HG02852 (cell line): ENCODE data around the gene ILF3.

Source experiments
- ATAC-seq: cut with Tn5 transposase; IDR thresholded peaks from one replicate; pipeline ENCODE4 v1.9.1; 2021; ENCODE audit warnings: mild to moderate bottlenecking, moderate library complexity; ENCODE audit not compliant: unreplicated experiment

The ILF3 gene

GRCh38 chr19:10726268-10726667 is 72.1 kb downstream of the ILF3 start:
- ATAC-seq: no peak

GRCh38 chr19:10727685-10728201 is 73.6 kb downstream of the ILF3 start:
- no peak for ATAC-seq

- no peak for ATAC-seq
Measured at GRCh38 chr19:10729411-10729810, 75.3 kb downstream of the ILF3 start.

GRCh38 chr19:10730932-10731331 is 76.8 kb downstream of the ILF3 start:
- no peak for ATAC-seq

GRCh38 chr19:10735741-10736140 is 81.6 kb downstream of the ILF3 start:
- ATAC-seq: no peak

GRCh38 chr19:10736189-10736588 is 82.0 kb downstream of the ILF3 start:
- no peak for ATAC-seq

GRCh38 chr19:10736916-10737551 is 82.9 kb downstream of the ILF3 start:
- no peak for ATAC-seq

GRCh38 chr19:10737722-10738121 is 83.6 kb downstream of the ILF3 start:
- no peak for ATAC-seq

- ATAC-seq: no peak
Measured at GRCh38 chr19:10740798-10741197, 86.7 kb downstream of the ILF3 start.
